H1 (cell line): ENCODE results near the gene TSSC4.

Source experiments
- CEBPB ChIP-seq: IDR thresholded peaks from 2 replicates; pipeline ENCODE4 v1.6.1; 2012; ENCODE audit warnings: low read depth, low read length
- CTCF ChIP-seq, 3 experiments: IDR thresholded peaks; 1 replicate in 2 of 3; 2 replicates in 1 of 3; pipeline versions ENCODE4 v1.5.1 to v1.6.1; 2011; ENCODE audit warnings: low read length in 3 of 3, mild to moderate bottlenecking in 3 of 3, inconsistent platforms in 2 of 3, low read depth in 1 of 3, moderate library complexity in 1 of 3; ENCODE audit not compliant: insufficient read depth in 1 of 3; ENCODE audit errors: control extremely low read depth in 1 of 3
- EZH2 ChIP-seq: fragments of 200-600 bp; sonication (generic); IDR thresholded peaks from 2 replicates; pipeline ENCODE4 v1.7.1; 2012; ENCODE audit warnings: low read depth, mild to moderate bottlenecking, moderate library complexity, low read length, inconsistent platforms; ENCODE audit not compliant: severe bottlenecking
- GABPA ChIP-seq: IDR thresholded peaks from 2 replicates; pipeline ENCODE4 v1.6.1; 2011; ENCODE audit warnings: mild to moderate bottlenecking, low read length, moderate library complexity, borderline replicate concordance; ENCODE audit not compliant: insufficient read depth
- JUND ChIP-seq: IDR thresholded peaks from 2 replicates; pipeline ENCODE4 v1.6.1; 2011; ENCODE audit warnings: mild to moderate bottlenecking, improper control_type of control experiment, low read length
- KDM1A ChIP-seq: fragments of 200-600, 300-600 bp; sonication (generic); IDR thresholded peaks from 2 replicates; pipeline ENCODE4 v1.7.1; 2016; ENCODE audit warnings: mild to moderate bottlenecking, low read length, borderline replicate concordance
- POLR2A ChIP-seq, 2 experiments: IDR thresholded peaks; 1 replicate in 1 of 2; 2 replicates in 1 of 2; pipeline ENCODE4 v1.6.1; 2011; ENCODE audit warnings: low read depth in 2 of 2, low read length in 2 of 2, mild to moderate bottlenecking in 2 of 2; ENCODE audit errors: control extremely low read depth in 1 of 2
- SRF ChIP-seq: IDR thresholded peaks from 2 replicates; pipeline ENCODE4 v1.6.1; 2011; ENCODE audit warnings: mild to moderate bottlenecking, low read depth, low read length, moderate library complexity
- TEAD4 ChIP-seq: IDR thresholded peaks from 2 replicates; pipeline ENCODE4 v1.6.1; 2012; ENCODE audit warnings: low read depth, low read length, inconsistent platforms, mixed read lengths
- ZNF274 ChIP-seq: IDR thresholded peaks from 2 replicates; pipeline ENCODE4 v1.7.0; 2012; ENCODE audit warnings: low read length, borderline replicate concordance; ENCODE audit errors: extremely low read depth

GRCh38 chr11:2386591-2386990 is 14.0 kb upstream of the TSSC4 start:
- no peak for TF ChIP-seq CTCF (IDR thresholded peaks at IDR 0.05; ENCODE audit: control extremely low read depth in 1 of 3, insufficient read depth in 1 of 3, low read depth in 1 of 3, low read length in 3 of 3)
- TF ChIP-seq POLR2A (IDR thresholded peaks at IDR 0.05; ENCODE audit: control extremely low read depth in 1 of 2, low read depth in 2 of 2, low read length in 2 of 2) = no peak
- TF ChIP-seq EZH2 = no peak
- TF ChIP-seq ZNF274 = no peak
- no peak for TF ChIP-seq SRF
- TF ChIP-seq JUND = no peak
- no peak for TF ChIP-seq KDM1A
- TF ChIP-seq GABPA = no peak
- no peak for TF ChIP-seq CEBPB
- no peak for TF ChIP-seq TEAD4
